K562 (cell line): ENCODE measurements around the gene PDLIM7. TPM values are rescaled to one million over a fixed set of nuclear protein-coding genes. Genes with fewer than 3 reads are reported as not detected.

ENCODE experiments used
- ADNP ChIP-seq: fragments of 200-800 bp; sonication (Bioruptor generic); IDR thresholded peaks from 2 replicates; pipeline ENCODE4 v1.6.1; 2016; ENCODE audit warnings: missing genetic modification characterization, missing compliant biosample characterization
- CHD1 ChIP-seq: fragments of 200-600 bp; sonication (generic); IDR thresholded peaks from one replicate; pipeline ENCODE4 v1.6.1; 2012; ENCODE audit warnings: mild to moderate bottlenecking, moderate library complexity, low read length, inconsistent platforms
- CHD2 ChIP-seq: IDR thresholded peaks from 2 replicates; pipeline ENCODE4 v1.6.1; 2011; ENCODE audit warnings: low read depth, low read length
- E2F1 ChIP-seq: sonication (generic); formaldehyde crosslinking; IDR thresholded peaks from 2 replicates; pipeline ENCODE4 v1.8.1; 2023; ENCODE audit warnings: mild to moderate bottlenecking, missing genetic modification reagents, moderate library complexity
- ESRRB ChIP-seq: fragments of 250-450 bp; sonication (Bioruptor Pico); IDR thresholded peaks from 2 replicates; pipeline ENCODE4 v1.5.0; 2020; ENCODE audit warnings: mild to moderate bottlenecking, moderate library complexity, borderline replicate concordance
- NR3C1 ChIP-seq: sonication (generic); formaldehyde crosslinking; IDR thresholded peaks from 2 replicates; pipeline ENCODE4 v1.8.1; 2022; ENCODE audit warnings: missing genetic modification reagents
- PHF20 ChIP-seq: fragments of 450-650 bp; IDR thresholded peaks from 2 replicates; pipeline ENCODE4 v1.6.1; 2018; ENCODE audit not compliant: partially characterized antibody
- POLR2G ChIP-seq: fragments of 200-400 bp; formaldehyde crosslinking; IDR thresholded peaks from 2 replicates; pipeline ENCODE4 v1.6.1; 2017; ENCODE audit warnings: low read depth, mild to moderate bottlenecking, antibody characterized with exemption, low read length, moderate library complexity
- POLR3A ChIP-seq: IDR thresholded peaks from 2 replicates; pipeline ENCODE4 v1.6.1; 2011; ENCODE audit warnings: borderline replicate concordance, mild to moderate bottlenecking, moderate library complexity; ENCODE audit not compliant: insufficient read length, insufficient read depth; ENCODE audit errors: extremely low read depth
- PRMT5 ChIP-seq: sonication (generic); formaldehyde crosslinking; IDR thresholded peaks from 2 replicates; pipeline ENCODE4 v1.5.0; 2020; ENCODE audit warnings: missing genetic modification reagents
- XRCC5 ChIP-seq: fragments of 200-400 bp; formaldehyde crosslinking; IDR thresholded peaks from 2 replicates; pipeline ENCODE4 v1.6.1; 2017; ENCODE audit warnings: low read depth, mild to moderate bottlenecking, low read length
- ZC3H11A ChIP-seq: IDR thresholded peaks from 2 replicates; pipeline ENCODE4 v1.6.1; 2012; ENCODE audit warnings: low read depth, low read length, improper control_type of control experiment
- ZNF282 ChIP-seq: sonication (generic); formaldehyde crosslinking; IDR thresholded peaks from 2 replicates; pipeline ENCODE4 v1.8.1; 2023; ENCODE audit warnings: missing genetic modification reagents
- ZNF354B ChIP-seq: fragments of 250-450 bp; sonication (Bioruptor Pico); IDR thresholded peaks from 2 replicates; pipeline ENCODE4 v1.4.0; 2020
- ZNF512 ChIP-seq: IDR thresholded peaks from 2 replicates; pipeline ENCODE4 v1.6.1; 2016; ENCODE audit warnings: missing genetic modification characterization, missing compliant biosample characterization
- ZNF655 ChIP-seq: fragments of 250-450 bp; sonication (Bioruptor Pico); IDR thresholded peaks from 2 replicates; pipeline ENCODE4 v1.5.0; 2021
- ZNF668 ChIP-seq: fragments of 250-450 bp; sonication (Bioruptor Pico); IDR thresholded peaks from 2 replicates; pipeline ENCODE4 v1.8.0; 2022; ENCODE audit warnings: mild to moderate bottlenecking, inconsistent platforms
- polyA plus RNA-seq, 8 experiments: library from polyadenylated mRNA; depleted of rRNA in 4 of 8; stranded (reverse) in 5 of 8; unstranded in 3 of 8; fragments of >200 nt; fragmentation: Nextera tagmentation in 2 of 8; fragmentation: Illumina TruSeq in 1 of 8; extraction: Ambion mirVana in 2 of 8; extraction: Trizol in 1 of 8; gene quantifications; 2 replicates each; pipeline versions ENCODE4 v1.2.1 to v1.2.3, GENCODE V29; 2011 to 2014; ENCODE audit warnings: inconsistent platforms in 1 of 8, missing spikeins in 1 of 8
- total RNA-seq, 7 experiments: library from RNA; depleted of rRNA in 6 of 7; stranded (reverse); fragments of >200 nt in 6 of 7; fragmentation: Illumina TruSeq in 2 of 7; extraction: Trizol in 2 of 7; gene quantifications; 2 replicates each; pipeline versions ENCODE4 v1.2.1 to v1.2.3, GENCODE V29; 2011 to 2021; ENCODE audit warnings: low replicate concordance in 1 of 7
- TF ChIP-seq, protein P1 (sequence below), 2 experiments: IDR thresholded peaks; 2 replicates each; pipeline ENCODE4 v1.6.1; 2011; ENCODE audit warnings: borderline replicate concordance in 1 of 2, control low read depth in 1 of 2, low read depth in 1 of 2, low read length in 1 of 2, mild to moderate bottlenecking in 1 of 2, mixed read lengths in 1 of 2, moderate library complexity in 1 of 2; ENCODE audit not compliant: insufficient read depth in 1 of 2, insufficient read length in 1 of 2, poor library complexity in 1 of 2, severe bottlenecking in 1 of 2; ENCODE audit errors: extremely low read depth in 1 of 2
- TF ChIP-seq, protein P2 (sequence below): fragments of 450-650 bp; formaldehyde crosslinking; IDR thresholded peaks from 2 replicates; pipeline ENCODE4 v1.4.0; 2020; ENCODE audit warnings: mild to moderate bottlenecking, moderate library complexity
- TF ChIP-seq, protein P3 (sequence below), 3 experiments: fragments of 200-800 bp in 1 of 3; sonication (Bioruptor generic) in 1 of 3; sonication (generic) in 1 of 3; formaldehyde crosslinking in 1 of 3; IDR thresholded peaks; 2 replicates each; pipeline versions ENCODE4 v1.6.1 to v1.8.0; 2016 to 2022; ENCODE audit warnings: mild to moderate bottlenecking in 2 of 3, missing compliant biosample characterization in 2 of 3, missing genetic modification characterization in 2 of 3, missing genetic modification reagents in 1 of 3

The PDLIM7 gene
- total and polyA plus RNA-seq, 9 of the 15 experiments (the other 6 are each of a cell fraction or from before 2014, with no cell fraction given): 2.1 to 124 (median 32.6) TPM

GRCh38 chr5:177508837-177509236 lies 11.4 kb upstream of the PDLIM7 start (continued):
- no peak for TF ChIP-seq ZNF354B
- no peak for TF ChIP-seq CHD1
- TF ChIP-seq POLR2G: no peak; the same call in 1 of the 2 replicates
- TF ChIP-seq PHF20: no peak
- no peak for TF ChIP-seq CHD2
- TF ChIP-seq ZNF668: no peak
- TF ChIP-seq ESRRB (CRISPR knock-in tag): no peak
- no peak for TF ChIP-seq ZC3H11A
- TF ChIP-seq, protein P1, sequence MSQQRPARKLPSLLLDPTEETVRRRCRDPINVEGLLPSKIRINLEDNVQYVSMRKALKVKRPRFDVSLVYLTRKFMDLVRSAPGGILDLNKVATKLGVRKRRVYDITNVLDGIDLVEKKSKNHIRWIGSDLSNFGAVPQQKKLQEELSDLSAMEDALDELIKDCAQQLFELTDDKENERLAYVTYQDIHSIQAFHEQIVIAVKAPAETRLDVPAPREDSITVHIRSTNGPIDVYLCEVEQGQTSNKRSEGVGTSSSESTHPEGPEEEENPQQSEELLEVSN (IDR thresholded peaks at IDR 0.05; ENCODE audit: borderline replicate concordance in 1 of 2, extremely low read depth in 1 of 2, insufficient read depth in 1 of 2, insufficient read length in 1 of 2, low read depth in 1 of 2, low read length in 1 of 2, poor library complexity in 1 of 2, severe bottlenecking in 1 of 2): peak in 1 of 2 experiments; percentile 41
- TF ChIP-seq ZNF655 (CRISPR knock-in tag): no peak
- no peak for TF ChIP-seq ADNP
- TF ChIP-seq PRMT5 (CRISPR knock-in tag): no peak
- TF ChIP-seq, protein P2, sequence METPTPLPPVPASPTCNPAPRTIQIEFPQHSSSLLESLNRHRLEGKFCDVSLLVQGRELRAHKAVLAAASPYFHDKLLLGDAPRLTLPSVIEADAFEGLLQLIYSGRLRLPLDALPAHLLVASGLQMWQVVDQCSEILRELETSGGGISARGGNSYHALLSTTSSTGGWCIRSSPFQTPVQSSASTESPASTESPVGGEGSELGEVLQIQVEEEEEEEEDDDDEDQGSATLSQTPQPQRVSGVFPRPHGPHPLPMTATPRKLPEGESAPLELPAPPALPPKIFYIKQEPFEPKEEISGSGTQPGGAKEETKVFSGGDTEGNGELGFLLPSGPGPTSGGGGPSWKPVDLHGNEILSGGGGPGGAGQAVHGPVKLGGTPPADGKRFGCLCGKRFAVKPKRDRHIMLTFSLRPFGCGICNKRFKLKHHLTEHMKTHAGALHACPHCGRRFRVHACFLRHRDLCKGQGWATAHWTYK: no peak
- no peak for TF ChIP-seq XRCC5
- no peak for TF ChIP-seq ZNF282 (CRISPR knock-in tag)
- no peak for TF ChIP-seq POLR3A
- TF ChIP-seq, protein P3, sequence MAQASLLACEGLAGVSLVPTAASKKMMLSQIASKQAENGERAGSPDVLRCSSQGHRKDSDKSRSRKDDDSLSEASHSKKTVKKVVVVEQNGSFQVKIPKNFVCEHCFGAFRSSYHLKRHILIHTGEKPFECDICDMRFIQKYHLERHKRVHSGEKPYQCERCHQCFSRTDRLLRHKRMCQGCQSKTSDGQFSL (CRISPR knock-in tag; IDR thresholded peaks at IDR 0.05): no peak
- TF ChIP-seq, protein P3 (tag; IDR thresholded peaks at IDR 0.05): no peak
- no peak for TF ChIP-seq NR3C1 (CRISPR knock-in tag)
- no peak for TF ChIP-seq ZNF512 (tag)
- TF ChIP-seq E2F1: no peak
